ENCODE data around the gene TDG. TPM values are rescaled to one million over a fixed set of nuclear protein-coding genes. Genes with fewer than 3 reads are reported as not detected.
A peak's percentile ranks its signal among the peaks of the same experiment; 100 is the strongest.

The TDG gene
- total and polyA plus RNA-seq, 10 of the 15 experiments (the other 5 are each of a cell fraction or from before 2014, with no cell fraction given): 29.7 to 68.8 (median 51.2) TPM

- Histone ChIP-seq H3K4me1 (ENCODE audit: control insufficient read depth, insufficient read depth, low read length) (no peaks in the 10 kb centered on the region), H2AFZ (ENCODE audit: control insufficient read depth, low read depth, low read length) (no peak overlapping the region), H3K27me3 (replicated peaks in 1 of 2; ENCODE audit: control insufficient read depth in 2 of 2, insufficient read depth in 2 of 2, low read length in 1 of 2) (no peaks in the 10 kb centered on the region), H3K4me2 (ENCODE audit: control insufficient read depth, insufficient read depth) (no peak overlapping the region), H3K9me3 (replicated peaks; ENCODE audit: control insufficient read depth, insufficient read depth, low read length) (no peaks in the 10 kb centered on the region), H4K20me1 (ENCODE audit: control insufficient read depth, insufficient read depth) (no peaks in the 10 kb centered on the region), H3K9ac (ENCODE audit: control insufficient read depth, insufficient read depth, low read length) (no peak overlapping the region), H3K4me3 (no peak overlapping the region), H3K79me2 (ENCODE audit: control insufficient read depth, insufficient read depth, low read length) (peaks cover 34% of the 10 kb centered on the region), H3K27ac (ENCODE audit: control insufficient read depth, insufficient read depth) (no peak overlapping the region), H3K36me3 (ENCODE audit: control insufficient read depth in 2 of 2, insufficient read depth in 2 of 2, low read length in 1 of 2) (no peaks in the 10 kb centered on the region)
- in situ Hi-C loops (cut with MboI) (no loop called here), intact Hi-C loops (cut with micrococcal nuclease; ENCODE audit: unreplicated experiment) (loop anchor here (10.0 kb wide), 1 partner anchor 324 kb away; no protein-coding TSS in a partner anchor)
- ChIA-PET POLR2A (interaction anchor here (1.0 to 1.8 kb wide), 2 partner anchors 25 to 31 kb away, joined by 4 to 7 read pairs; partner anchors contain the start of gene HSP90B1), SMC1A (ENCODE audit: uncharacterized antibody, unreplicated experiment) (interaction anchor here (0.6 to 2.9 kb wide), 3 partner anchors 13 to 81 kb away, joined by 3 to 9 read pairs (median 9); no protein-coding TSS in a partner anchor), RAD21 (ENCODE audit: unreplicated experiment) (interaction anchor here (1.9 kb wide), 1 partner anchor 25 kb away, joined by 4 read pairs; no protein-coding TSS in a partner anchor), CTCF (interaction anchor here (0.7 to 1.1 kb wide), 2 partner anchors 76 to 77 kb away, joined by 3 to 4 read pairs; no protein-coding TSS in a partner anchor)
- no TSS peak for BruUV-seq (replicated peaks)
- FAIRE-seq (no peak), ATAC-seq (no peak), DNase-seq (ENCODE audit: low read depth, low spot score) (no peak)
- 64% methylated on average over 7 of the region's 7 CpGs for WGBS (ENCODE audit: insufficient coverage, insufficient replicate concordance, low lambda C conversion rate, missing lambda C conversion rate)
- TF ChIP-seq GABPA (IDR thresholded peaks at IDR 0.05; ENCODE audit: low read depth) (no peak), PKNOX1 (IDR thresholded peaks at IDR 0.05) (peak; percentile 52), EZH2 (IDR thresholded peaks at IDR 0.05; ENCODE audit: borderline replicate concordance, control insufficient read depth, low read depth, low read length) (no peak)
These were observed 5.0 kb upstream of the TDG start for GRCh38 chr12:103960616-103961227.

DNA sequence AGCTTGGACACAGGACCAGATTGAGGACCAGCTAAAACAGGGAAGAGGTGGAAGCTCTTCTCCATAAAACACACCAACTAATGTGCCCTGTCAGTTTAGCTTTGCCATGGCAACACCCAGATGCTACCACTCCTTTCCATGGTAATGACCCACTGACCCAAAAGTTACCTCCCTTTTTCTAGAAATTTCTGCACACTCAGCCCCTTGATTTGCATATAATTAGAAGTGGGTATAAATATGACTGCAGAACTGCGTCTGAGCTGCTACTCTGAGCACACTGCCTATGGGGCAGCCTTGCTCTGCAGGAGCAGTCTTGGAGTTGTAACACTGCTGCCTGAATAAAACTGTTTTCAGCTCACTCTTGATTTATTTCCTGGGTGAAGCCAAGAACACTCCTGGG lies 3.2 kb upstream of the TDG start:
- Histone ChIP-seq H3K9ac (ENCODE audit: control insufficient read depth, insufficient read depth, low read length) (no peak overlapping the region), H3K27me3 (replicated peaks in 1 of 2; ENCODE audit: control insufficient read depth in 2 of 2, insufficient read depth in 2 of 2, low read length in 1 of 2) (no peaks in the 10 kb centered on the region), H3K4me2 (ENCODE audit: control insufficient read depth, insufficient read depth) (no peak overlapping the region), H4K20me1 (ENCODE audit: control insufficient read depth, insufficient read depth) (no peaks in the 10 kb centered on the region), H3K4me3 (no peak overlapping the region), H3K27ac (ENCODE audit: control insufficient read depth, insufficient read depth) (no peak overlapping the region), H3K36me3 (ENCODE audit: control insufficient read depth in 2 of 2, insufficient read depth in 2 of 2, low read length in 1 of 2) (no peaks in the 10 kb centered on the region), H2AFZ (ENCODE audit: control insufficient read depth, low read depth, low read length) (no peak overlapping the region), H3K79me2 (ENCODE audit: control insufficient read depth, insufficient read depth, low read length) (peaks cover 37% of the 10 kb centered on the region), H3K9me3 (replicated peaks; ENCODE audit: control insufficient read depth, insufficient read depth, low read length) (no peaks in the 10 kb centered on the region), H3K4me1 (ENCODE audit: control insufficient read depth, insufficient read depth, low read length) (no peaks in the 10 kb centered on the region)
- no peak for DNase-seq (ENCODE audit: low read depth, low spot score)
- no peak for FAIRE-seq
- POLR2A ChIA-PET: interaction anchor here (0.7 to 1.6 kb wide), 4 partner anchors 9 to 1841 kb away, joined by 3 to 10 read pairs (median 4); no protein-coding TSS in a partner anchor
- intact Hi-C loops (cut with micrococcal nuclease; ENCODE audit: unreplicated experiment): loop anchor here (10.0 kb wide), 1 partner anchor 322 kb away; no protein-coding TSS in a partner anchor
- TF ChIP-seq SIX5 (IDR thresholded peaks at IDR 0.05; ENCODE audit: low read depth, low read length, severe bottlenecking) (no peak), PKNOX1 (IDR thresholded peaks at IDR 0.05) (peak; percentile 83), SUPT20H (IDR thresholded peaks at IDR 0.05; ENCODE audit: borderline replicate concordance, control insufficient read depth, low read depth, low read length) (no peak), NR2F1 (conservative IDR thresholded peaks at IDR 0.05) (no peak), POLR2A (IDR thresholded peaks at IDR 0.05; ENCODE audit: low read depth, low read length) (peak; percentile 69), HSF1 (IDR thresholded peaks at IDR 0.05; ENCODE audit: low read depth, low read length) (peak; percentile 90; the same call in 1 of the 2 replicates), POLR2AphosphoS5 (IDR thresholded peaks at IDR 0.05; ENCODE audit: low read length) (peak; percentile 80)
- in situ Hi-C loops (cut with MboI): no loop called here
- SMC1A ChIA-PET (ENCODE audit: uncharacterized antibody, unreplicated experiment): interaction anchor here (0.9 to 4.3 kb wide), 9 partner anchors 9 to 147 kb away, joined by 3 to 25 read pairs (median 6); no protein-coding TSS in a partner anchor
- RAD21 ChIA-PET (ENCODE audit: unreplicated experiment): interaction anchor here (1.0 to 2.6 kb wide), 4 partner anchors 26 to 147 kb away, joined by 3 to 11 read pairs (median 4); partner anchors contain the start of gene HSP90B1
- no TSS peak for BruUV-seq (replicated peaks)
- 44% methylated on average over 1 of the region's 1 CpG for WGBS (ENCODE audit: insufficient coverage, insufficient replicate concordance, low lambda C conversion rate, missing lambda C conversion rate)
- ATAC-seq: no peak
- CTCF ChIA-PET: interaction anchor here (0.9 to 2.6 kb wide), 5 partner anchors 9 to 147 kb away, joined by 3 to 8 read pairs (median 6); no protein-coding TSS in a partner anchor

Measured in GM12878 (cell line).